A673 (cell line): ENCODE measurements around the gene LGR4. TPM values are rescaled to one million over a fixed set of nuclear protein-coding genes. Genes with fewer than 3 reads are reported as not detected.

Experiments used
- BruUV-seq: library from RNA; stranded (reverse); fragments of 400-500 nt; replicated peaks from 2 replicates; lab custom pipeline; 2021; lab: Mats Ljungman, UMichigan
- CTCF ChIA-PET: fragments of 300-600 bp; sonication (Branson Sonifier 250); formaldehyde crosslinking; loops from one replicate; lab custom pipeline; 2022; ENCODE audit warnings: antibody characterized with exemption; lab: Charles Lee
- POLR2A ChIA-PET: fragments of 300-600 bp; sonication (Branson Sonifier 250); formaldehyde crosslinking; loops from one replicate; lab custom pipeline; 2022; ENCODE audit warnings: antibody characterized with exemption; ENCODE audit not compliant: low non-redundant PET; lab: Charles Lee
- DNase-seq: peaks from one replicate; pipeline ENCODE4 v3.0.0-alpha.2; 2015; ENCODE audit warnings: low spot score
- H3K27ac ChIP-seq: fragments of 200-600 bp; sonication (generic); 2 replicates; pipeline ENCODE4 v1.5.1; 2016; ENCODE audit warnings: mixed run types, low read depth, mild to moderate bottlenecking, mixed read lengths, antibody characterized with exemption, low read length; ENCODE audit not compliant: poor library complexity, severe bottlenecking
- H3K27me3 ChIP-seq: fragments of 200-600 bp; sonication (generic); replicated peaks from 2 replicates; pipeline ENCODE4 v1.6.1; 2017; ENCODE audit warnings: mixed run types, low read depth, mild to moderate bottlenecking, mixed read lengths, antibody characterized with exemption, low read length; ENCODE audit not compliant: insufficient read depth, poor library complexity
- H3K36me3 ChIP-seq: fragments of 200-600 bp; sonication (generic); 2 replicates; pipeline ENCODE4 v1.6.1; 2016; ENCODE audit warnings: mixed run types, mild to moderate bottlenecking, mixed read lengths, antibody characterized with exemption, low read length; ENCODE audit not compliant: insufficient read depth, poor library complexity, severe bottlenecking
- H3K4me1 ChIP-seq: fragments of 200-600 bp; sonication (generic); 2 replicates; pipeline ENCODE4 v1.6.1; 2017; ENCODE audit warnings: mixed run types, mild to moderate bottlenecking, mixed read lengths, antibody characterized with exemption, low read length; ENCODE audit not compliant: insufficient read depth, poor library complexity, severe bottlenecking
- H3K4me3 ChIP-seq: fragments of 200-600 bp; sonication (generic); 2 replicates; pipeline ENCODE4 v1.5.1; 2016; ENCODE audit warnings: low read depth, mixed run types, mild to moderate bottlenecking, mixed read lengths, low read length; ENCODE audit not compliant: poor library complexity, severe bottlenecking
- H3K9me3 ChIP-seq: fragments of 200-600 bp; sonication (generic); 2 replicates; pipeline ENCODE4 v1.6.1; 2016; ENCODE audit warnings: mixed run types, low read depth, mild to moderate bottlenecking, mixed read lengths, antibody characterized with exemption, low read length; ENCODE audit not compliant: poor library complexity, severe bottlenecking
- EZH2 ChIP-seq: fragments of 200-600 bp; sonication (generic); IDR thresholded peaks from 2 replicates; pipeline ENCODE4 v1.6.1; 2017; ENCODE audit warnings: borderline replicate concordance, low read depth, mild to moderate bottlenecking, mixed read lengths, antibody characterized with exemption, low read length; ENCODE audit not compliant: poor library complexity, severe bottlenecking
- intact Hi-C: fragments of 100-400 bp; cut with micrococcal nuclease; formaldehyde crosslinking; loops from one replicate; pipeline ENCODE4 v1.10.0; 2022; ENCODE audit not compliant: unreplicated experiment
- total RNA-seq: library from RNA; stranded (reverse); gene quantifications from 2 replicates; pipeline ENCODE4 v1.2.3, GENCODE V29; 2021
- TF ChIP-seq, protein P1 (sequence below): fragments of 300-800, 200-600 bp; sonication (generic); conservative IDR thresholded peaks from 2 replicates; pipeline ENCODE4 v1.5.1; 2017; ENCODE audit warnings: low read depth, mild to moderate bottlenecking, antibody characterized with exemption, low read length, moderate library complexity, mixed read lengths

LGR4 gene
- total RNA-seq, 1 experiment from 2014 or later: 24.7 TPM

DNA sequence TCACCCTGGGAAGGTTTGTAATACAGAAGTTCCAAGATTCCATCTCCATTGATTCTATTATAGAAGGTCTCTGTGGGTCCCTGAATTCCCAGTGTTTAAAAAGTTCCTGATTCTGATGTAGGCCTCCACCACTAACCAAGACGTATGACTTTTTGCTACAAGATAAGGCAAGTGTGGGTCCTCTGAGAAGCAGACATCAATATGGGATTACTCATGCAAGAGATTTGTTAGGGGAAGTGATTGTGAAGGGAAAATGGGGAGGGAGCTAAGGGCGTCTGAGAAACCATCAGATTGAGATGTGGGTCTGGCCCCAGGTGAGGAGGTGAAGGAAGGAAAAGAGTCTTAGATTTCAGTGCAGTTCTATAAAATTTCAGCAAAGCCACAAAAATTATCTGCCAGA, 10.2 kb upstream of the LGR4 start:
- TF ChIP-seq, protein P1, sequence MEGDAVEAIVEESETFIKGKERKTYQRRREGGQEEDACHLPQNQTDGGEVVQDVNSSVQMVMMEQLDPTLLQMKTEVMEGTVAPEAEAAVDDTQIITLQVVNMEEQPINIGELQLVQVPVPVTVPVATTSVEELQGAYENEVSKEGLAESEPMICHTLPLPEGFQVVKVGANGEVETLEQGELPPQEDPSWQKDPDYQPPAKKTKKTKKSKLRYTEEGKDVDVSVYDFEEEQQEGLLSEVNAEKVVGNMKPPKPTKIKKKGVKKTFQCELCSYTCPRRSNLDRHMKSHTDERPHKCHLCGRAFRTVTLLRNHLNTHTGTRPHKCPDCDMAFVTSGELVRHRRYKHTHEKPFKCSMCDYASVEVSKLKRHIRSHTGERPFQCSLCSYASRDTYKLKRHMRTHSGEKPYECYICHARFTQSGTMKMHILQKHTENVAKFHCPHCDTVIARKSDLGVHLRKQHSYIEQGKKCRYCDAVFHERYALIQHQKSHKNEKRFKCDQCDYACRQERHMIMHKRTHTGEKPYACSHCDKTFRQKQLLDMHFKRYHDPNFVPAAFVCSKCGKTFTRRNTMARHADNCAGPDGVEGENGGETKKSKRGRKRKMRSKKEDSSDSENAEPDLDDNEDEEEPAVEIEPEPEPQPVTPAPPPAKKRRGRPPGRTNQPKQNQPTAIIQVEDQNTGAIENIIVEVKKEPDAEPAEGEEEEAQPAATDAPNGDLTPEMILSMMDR: no peak
- no peak for TF ChIP-seq EZH2
- intact Hi-C loops: loop anchor here (10.0 kb wide), 1 partner anchor 828 kb away; no protein-coding TSS in a partner anchor
- H3K9me3 ChIP-seq: no peaks in the 10 kb centered on the region
- no TSS peak for BruUV-seq
- no peak overlapping the region for H3K4me3 ChIP-seq
- no peak for DNase-seq
- POLR2A ChIA-PET: no interaction called here
- H3K27ac ChIP-seq: no peak overlapping the region
- CTCF ChIA-PET: interaction anchor here (0.6 kb wide), 1 partner anchor 186 kb away, joined by 3 read pairs; no protein-coding TSS in a partner anchor
- no peaks in the 10 kb centered on the region for H3K4me1 ChIP-seq
- H3K36me3 ChIP-seq: no peaks in the 10 kb centered on the region
- no peaks in the 10 kb centered on the region for H3K27me3 ChIP-seq

DNA sequence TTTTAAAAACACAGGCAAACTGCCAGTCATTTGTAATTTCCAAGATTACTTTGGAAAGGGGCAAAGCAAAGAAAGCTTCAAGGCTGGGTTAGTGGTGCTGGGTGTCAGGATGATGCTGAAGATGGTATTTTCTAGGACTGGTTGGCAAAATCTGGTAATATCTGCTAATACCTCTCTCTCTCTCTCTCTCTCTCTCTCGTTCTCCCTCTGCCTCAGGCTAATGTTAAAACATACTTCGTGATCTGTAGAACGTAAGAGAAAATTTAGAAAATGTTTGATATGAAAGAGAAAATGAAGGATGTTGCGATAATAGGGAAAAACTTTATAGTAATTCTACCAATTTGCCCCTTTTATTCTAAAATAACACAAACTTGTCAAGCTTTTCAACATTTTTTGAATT, 9.4 kb upstream of the LGR4 start:
- intact Hi-C loops: loop anchor here (10.0 kb wide), 1 partner anchor 827 kb away; no protein-coding TSS in a partner anchor
- ChIA-PET CTCF (no interaction called here), POLR2A (interaction anchor here (0.6 kb wide), 1 partner anchor 909 kb away, joined by 4 read pairs; no protein-coding TSS in a partner anchor)
- BruUV-seq: no TSS peak
- TF ChIP-seq, protein P1: no peak
- TF ChIP-seq EZH2: no peak
- Histone ChIP-seq H3K27ac (no peak overlapping the region), H3K36me3 (no peaks in the 10 kb centered on the region), H3K9me3 (no peaks in the 10 kb centered on the region), H3K4me1 (no peaks in the 10 kb centered on the region), H3K4me3 (no peak overlapping the region), H3K27me3 (no peaks in the 10 kb centered on the region)
- DNase-seq: no peak

DNA sequence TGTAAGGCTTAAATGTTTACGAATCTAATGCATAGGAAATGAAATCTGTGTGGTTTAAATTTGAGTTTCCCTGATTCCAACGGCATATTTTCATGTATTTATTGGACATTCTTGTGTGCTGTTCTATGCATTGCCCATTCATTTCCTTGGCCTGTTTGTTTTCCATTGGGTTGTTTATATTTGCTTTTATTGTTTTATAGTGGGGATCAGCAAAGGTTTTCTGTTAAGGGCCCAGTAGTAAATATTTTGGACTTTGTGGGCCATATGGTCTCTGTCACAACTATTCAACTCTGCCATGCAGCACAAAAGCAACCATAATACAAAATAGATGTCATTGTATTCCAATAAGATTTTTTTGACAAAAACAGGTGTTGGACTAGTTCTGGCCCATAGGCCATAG, 5.2 kb upstream of the LGR4 start:
- no TSS peak for BruUV-seq
- POLR2A ChIA-PET: no interaction called here
- TF ChIP-seq EZH2: no peak
- TF ChIP-seq, protein P1: no peak
- H3K27ac ChIP-seq: no peak overlapping the region
- no peaks in the 10 kb centered on the region for H3K27me3 ChIP-seq
- CTCF ChIA-PET: no interaction called here
- peaks cover 5% of the 10 kb centered on the region for H3K4me1 ChIP-seq
- DNase-seq: no peak
- intact Hi-C loops: no loop called here
- H3K36me3 ChIP-seq: no peaks in the 10 kb centered on the region
- H3K4me3 ChIP-seq: no peak overlapping the region
- no peaks in the 10 kb centered on the region for H3K9me3 ChIP-seq
